Fibroblast of upper back skin (primary cell): ENCODE measurements around the gene CEP112.
A peak's percentile ranks its signal among the peaks of the same experiment; 100 is the strongest.
"Not testable (repeated sequence)": the region's sequence is repeated elsewhere in the genome, so short reads cannot be mapped to it uniquely, and the experiment has no call there.

Experiments used
- DNase-seq: peaks from one replicate; pipeline ENCODE4 v3.0.0-alpha.2; 2013

Gene CEP112

DNA sequence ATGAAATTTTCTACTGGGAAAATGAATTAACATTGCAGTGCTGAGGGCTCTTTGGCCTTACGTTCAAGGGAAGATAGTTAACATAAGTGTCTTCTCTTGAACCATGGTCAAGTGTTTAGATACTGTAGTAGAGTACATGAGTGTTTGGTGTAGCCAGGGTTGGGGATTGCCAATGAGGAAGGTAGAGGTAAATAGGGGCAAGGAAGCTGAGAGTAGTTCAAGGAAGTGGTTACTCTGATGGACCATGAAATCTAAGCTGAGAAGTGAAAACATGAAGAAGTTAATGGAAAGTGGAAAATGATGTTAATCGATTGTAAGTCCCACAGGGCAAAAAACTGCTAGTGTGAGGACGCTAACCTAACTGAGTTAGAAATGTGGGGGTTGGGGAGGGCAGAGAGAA is 380.9 kb downstream of the CEP112 start:
- DNase-seq, result no peak

DNA sequence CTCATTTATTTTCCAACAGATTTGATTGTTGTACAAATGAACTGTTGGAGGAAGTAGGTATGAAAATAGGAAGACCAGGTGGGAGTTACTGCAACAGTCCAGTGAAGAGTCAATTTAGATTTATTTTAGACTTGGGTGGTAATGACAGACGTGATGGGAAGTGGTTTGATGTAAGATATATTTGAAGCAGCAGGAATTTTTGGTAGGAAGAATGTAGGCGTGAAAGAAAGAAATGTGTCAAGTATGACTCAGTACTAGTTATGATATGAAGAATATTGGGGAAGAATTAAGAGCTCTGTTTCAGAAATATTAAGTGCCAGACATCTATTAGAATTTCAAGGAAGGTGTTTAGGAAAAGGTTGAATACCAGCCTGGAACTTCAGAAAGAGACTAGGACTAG is 382.6 kb downstream of the CEP112 start:
- DNase-seq, result no peak

DNA sequence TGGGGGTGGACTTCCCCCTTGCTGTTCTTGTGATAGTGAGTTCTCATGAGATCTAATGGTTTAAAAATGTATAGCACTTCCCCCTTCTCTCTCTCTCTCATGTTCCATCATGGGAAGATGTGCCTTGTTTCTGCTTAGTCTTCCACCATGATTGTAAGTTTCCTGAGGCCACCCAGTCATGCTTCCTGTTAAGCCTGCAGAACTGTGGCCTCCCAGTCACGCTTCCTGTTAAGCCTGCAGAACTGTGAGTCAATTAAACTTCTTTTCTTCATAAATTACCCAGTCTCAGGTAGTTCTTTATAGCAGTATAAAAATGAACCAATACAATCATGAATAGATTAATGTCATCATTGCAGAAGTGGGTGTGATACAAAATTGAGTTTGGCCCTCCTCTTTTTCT is 383.4 kb downstream of the CEP112 start:
- DNase-seq, result not testable (repeated sequence)

DNA sequence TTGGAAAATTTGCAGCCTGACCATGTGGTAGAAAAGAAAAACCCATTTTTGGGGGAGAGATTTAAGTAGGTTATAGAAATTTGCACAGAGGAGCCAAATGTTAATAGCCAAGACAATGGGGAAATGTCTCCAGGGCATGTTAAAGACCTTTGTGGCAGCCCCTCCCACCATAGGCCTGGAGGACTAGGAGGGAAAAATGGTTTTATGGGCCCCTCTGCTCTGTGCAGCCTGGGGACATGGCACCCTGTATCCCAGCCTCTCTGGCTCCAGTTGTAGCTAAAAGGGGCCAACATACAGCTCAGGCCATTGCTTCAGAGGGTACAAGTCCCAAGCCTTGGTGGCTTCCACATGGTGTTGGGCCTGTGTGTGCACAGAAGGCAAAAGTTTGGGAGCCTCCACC is 384.6 kb downstream of the CEP112 start:
- DNase-seq, result no peak

DNA sequence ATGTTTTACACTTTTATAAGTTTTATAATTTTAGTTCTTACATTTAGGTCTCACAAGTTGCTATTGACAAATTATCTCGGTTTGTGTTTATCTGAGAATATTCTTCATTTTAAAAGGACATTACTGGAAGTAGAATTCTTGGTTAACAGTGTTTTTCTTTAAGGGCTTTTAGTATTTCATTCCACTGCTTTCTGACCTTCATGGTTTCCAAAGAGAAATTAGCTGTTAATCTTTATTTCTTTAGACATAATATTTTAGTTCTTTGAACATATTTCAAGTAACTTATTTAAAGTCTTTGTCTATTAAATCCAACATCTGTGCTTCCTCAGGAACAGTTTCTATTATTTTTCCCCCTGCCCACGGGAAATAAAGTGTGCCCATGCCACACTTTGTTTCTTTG is 390.4 kb downstream of the CEP112 start:
- no peak for DNase-seq

DNA sequence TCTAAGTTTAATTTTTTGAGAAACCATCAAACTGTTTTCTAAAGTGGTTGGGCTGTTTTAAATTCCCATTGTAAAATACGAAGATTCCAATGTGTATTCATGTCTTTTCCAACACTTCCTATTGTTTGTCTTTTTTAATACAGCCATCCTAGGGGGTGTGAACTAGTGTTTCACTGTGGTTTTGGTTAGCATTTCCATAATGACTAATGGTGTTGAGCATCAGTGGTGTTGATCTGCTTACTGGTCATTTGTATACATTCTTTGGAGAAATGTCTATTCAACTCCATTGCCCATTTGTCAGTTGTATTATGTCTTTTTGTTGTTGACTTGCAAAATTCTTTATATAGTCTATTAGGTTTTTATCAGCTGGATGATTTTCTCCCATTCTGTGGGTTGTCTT is 391.3 kb downstream of the CEP112 start:
- no peak for DNase-seq

DNA sequence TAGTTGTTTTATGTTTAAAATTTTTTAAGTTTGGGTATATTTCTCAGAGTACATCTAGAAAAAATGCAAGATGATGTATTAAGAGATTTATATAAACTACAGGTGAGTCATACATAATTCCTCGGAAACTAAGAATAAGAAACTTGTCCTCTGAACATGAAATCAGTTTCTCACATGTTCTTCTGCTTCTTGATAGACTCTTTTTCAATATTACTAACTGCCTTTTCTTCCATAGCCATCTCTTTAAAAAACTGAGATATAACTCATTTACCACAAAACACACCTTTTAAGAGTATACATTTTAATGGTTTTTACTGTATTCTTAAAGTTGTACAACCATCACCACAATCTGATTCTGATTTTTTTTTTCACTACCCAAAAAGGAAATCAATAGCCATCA is 392.1 kb downstream of the CEP112 start:
- DNase-seq, result no peak

DNA sequence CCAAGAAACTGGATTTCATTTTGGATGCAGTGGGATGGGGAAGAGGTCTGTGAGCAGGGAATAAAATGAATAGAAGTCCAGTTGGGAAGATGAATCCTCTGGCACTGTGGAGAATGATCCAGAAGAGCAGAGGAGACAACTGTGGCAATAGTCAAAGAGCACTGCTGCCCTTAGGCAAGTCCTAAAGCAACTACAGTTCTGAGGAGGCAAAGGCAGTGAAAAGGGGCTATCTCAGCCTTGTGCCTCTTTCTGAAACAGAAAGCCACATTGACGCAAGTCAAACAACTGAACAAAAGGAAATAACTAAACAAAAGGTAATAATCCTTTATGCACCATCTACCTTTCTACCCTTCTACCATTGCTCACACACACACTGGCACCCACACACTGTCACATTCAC is 392.5 kb downstream of the CEP112 start:
- no peak for DNase-seq

DNA sequence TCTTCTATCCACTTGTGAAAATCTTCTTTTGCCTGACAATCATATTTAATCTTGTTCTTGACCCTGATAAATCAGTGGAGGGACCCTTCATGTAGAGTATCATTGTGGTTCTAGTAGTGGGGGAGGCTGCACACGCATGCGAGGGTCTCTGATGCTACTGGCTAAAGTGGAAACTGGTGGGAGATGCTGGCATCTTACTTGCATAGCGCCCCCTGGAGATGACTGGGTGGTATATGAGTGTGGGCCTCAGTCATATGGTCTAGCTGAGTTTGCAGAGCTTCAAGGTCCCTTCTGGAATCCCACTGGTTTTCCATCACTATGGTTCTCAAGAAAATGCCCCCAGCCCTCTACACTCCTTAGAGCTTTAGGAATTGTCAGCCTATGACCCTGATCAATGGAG is 394.1 kb downstream of the CEP112 start:
- DNase-seq, result no peak

DNA sequence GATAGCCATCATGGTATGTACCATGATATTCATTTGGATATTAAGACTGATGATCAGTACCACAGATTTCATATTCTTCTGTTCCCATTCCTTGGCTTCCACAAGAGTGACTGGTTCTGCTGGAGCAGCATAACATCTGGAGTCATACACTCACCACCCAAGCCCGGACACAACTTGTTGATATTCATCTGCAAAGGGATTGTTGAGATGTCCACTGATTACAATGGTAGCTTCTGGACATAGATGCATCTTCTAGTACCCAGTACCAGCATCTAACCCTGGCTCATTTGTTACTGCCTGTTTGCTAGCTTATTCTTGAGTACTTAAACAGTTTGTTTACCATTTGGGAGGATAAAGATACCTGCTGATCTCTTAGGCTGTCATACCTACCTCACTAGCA is 394.8 kb downstream of the CEP112 start:
- DNase-seq, result no peak

DNA sequence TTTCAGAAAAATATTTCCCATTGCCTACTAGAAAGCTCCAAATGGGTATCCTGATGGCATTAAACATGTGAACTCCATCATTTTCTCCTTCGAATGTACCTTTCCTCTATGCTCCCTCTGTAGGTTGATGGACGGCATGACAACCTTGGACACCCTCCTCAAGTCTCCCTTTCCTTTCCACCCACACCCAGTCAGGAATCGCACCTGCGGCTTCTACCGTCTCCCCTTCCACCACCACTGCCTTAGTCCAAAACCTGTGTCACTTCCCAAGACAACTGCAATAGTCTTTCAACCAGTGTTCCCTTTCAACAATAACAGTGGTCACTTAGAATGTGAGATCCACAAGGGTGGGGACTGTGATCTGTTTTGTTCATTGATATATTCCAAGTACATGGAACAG is 397.4 kb downstream of the CEP112 start:
- DNase-seq, result peak; percentile 39

DNA sequence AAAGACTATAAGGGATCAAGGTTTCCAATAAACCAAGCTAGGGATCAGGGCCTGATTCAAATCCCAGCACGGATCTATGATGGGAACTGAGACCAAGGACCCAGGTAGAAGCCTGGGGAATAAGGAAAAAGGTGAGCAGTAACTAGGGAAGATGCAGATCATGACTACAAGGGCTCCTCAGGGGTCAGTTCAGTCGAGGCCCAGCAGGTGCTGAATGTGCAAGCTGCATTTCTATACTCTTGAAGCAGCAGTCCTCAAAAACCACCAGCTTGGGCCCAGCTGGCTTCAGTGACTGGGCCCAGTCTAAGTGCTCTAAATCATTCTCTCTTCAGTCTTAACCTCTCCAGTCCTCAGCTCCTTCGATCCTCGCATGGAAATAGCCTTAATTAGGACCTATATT is 401.7 kb downstream of the CEP112 start:
- DNase-seq, result no peak

DNA sequence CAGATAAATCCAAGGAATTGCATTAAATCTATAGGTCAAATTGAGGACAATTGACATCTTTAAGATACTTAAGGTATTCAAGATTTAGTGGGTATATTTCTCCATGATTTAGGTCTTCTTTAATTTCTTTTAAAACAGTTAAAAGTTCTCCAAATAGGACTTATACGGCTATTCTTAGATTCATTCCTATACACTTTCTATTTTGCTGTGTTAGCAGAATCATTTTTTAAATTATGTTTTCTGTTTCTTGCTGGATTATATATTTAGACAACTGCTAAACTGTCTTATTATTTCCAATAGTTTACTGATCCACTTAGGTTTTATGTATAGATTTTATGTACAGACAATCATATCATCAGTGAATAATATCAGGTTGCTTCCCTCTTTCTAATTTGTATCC is 404.4 kb downstream of the CEP112 start:
- no peak for DNase-seq

DNA sequence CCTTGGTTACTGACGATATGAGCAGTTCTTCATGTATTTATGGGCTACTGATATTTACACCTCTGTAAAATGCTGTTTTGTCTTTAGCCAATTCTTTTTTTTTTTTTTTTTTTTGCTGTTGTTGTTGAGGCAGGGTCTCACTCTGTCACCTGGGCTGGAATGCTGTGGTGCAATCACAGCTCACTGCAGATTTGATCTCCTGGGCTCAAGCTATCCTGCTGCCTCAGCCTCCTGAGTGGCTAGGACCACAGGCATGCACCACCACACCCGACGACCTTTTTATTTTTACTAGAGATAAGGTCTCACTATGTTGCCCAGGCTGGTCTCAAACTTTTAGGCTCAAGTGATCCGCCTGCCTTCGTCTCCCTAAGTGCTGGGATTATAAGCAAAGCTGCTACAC is 405.5 kb downstream of the CEP112 start:
- DNase-seq, result no peak

DNA sequence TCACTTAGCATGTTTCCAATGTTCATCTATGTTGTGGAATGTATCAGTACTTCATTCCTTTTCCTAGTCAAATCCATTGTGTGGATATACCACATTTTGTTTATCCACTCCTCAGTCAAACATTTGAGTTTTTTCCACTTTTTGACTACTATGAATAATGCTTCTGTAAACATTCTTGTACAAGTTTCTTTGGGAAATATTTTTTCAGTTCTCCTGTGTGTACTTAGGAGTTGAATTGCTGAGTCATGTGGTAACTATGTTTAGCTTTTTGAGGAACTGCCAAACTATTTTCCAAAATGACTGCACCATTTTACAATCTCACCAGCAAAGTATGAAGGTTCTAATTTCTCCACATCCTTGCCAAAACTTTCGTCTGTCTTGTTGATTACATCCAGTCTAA is 406.8 kb downstream of the CEP112 start:
- peak; percentile 98 for DNase-seq

DNA sequence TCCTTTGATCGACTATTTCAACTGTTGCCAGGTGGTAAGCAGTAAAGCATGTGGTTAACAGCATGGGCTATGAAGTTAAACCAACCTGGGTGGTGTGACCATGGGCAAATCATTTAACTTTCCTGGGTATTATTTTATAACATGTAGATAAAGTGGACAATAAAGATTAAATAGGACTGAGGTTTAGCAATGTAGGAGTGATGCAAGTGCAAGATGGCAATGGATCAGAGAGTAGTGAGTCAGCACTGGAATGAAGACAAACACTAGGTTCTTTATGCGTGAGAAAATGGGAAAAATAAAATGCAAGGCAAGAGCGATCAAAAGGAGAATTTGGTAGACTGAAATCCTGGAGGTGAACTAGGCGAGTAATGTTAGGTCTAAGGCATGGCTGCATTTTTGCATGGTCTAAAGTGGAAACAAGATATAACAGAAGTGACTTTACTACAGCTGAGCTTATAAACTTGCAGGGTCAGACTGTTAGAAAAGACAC is 408.0 kb downstream of the CEP112 start:
- DNase-seq, result peak; percentile 91

DNA sequence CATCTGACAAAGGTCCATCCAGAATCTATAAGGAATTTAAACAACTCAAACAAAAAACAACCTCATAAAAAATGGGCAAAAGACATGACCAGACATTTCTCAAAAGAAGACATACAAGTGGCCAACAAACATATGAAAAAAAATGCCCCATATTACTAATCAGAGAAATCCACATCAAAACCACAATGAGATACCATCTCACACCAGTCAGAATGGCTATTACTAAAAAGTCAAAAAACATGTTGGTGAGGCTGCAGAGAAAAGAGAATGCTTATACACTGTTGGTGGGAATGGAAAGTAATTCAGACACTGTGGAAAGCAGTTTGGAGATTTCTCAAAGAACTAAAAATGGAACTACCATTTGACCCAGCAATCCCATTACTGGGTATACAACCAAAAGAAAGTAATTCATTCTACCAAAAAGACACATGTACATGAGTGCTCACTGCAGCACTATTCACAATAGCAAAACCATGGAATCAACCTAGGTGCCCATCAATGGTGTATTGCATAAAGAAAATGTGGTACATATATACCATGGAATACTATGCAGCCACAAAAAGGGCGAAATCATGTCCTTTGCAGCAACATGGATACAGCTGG is 409.7 kb downstream of the CEP112 start:
- DNase-seq, result not testable (repeated sequence)

DNA sequence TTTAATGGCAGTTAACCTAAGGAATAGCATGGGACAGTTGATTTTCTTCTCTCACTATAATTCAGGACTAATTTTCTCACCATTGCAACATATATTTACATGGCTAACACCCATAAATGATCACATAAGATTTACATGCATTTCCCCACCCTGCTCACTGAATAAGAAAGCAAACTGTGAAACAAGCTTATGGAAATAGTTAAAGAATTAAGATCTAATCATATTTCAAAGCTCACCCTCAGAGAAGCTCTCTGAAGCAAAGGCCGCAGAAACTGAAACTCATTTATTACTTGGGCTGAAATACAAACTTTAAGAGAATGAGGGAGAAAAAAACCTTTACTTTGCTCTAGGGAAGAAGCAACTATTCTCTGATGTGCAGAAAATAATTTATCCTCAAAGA is 411.8 kb downstream of the CEP112 start:
- no peak for DNase-seq

DNA sequence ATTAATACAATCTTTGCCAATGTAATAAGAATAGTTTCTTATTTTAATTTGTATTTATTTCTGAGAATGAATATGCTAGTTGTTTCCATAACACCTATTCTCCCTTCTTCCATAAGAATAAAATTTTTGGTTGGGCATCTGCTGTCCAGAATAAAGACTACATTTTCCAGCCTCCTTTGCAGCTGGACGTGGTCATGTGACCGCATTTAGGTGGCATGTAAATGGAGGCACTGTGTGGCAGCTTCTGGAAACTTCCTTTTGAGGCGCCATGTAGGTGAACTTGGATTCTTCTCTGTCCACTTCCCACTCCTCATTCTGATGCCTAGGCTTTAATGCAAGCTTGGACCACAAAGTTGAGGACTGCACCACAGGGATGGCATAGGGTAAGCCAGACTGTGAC is 415.0 kb downstream of the CEP112 start:
- no peak for DNase-seq

DNA sequence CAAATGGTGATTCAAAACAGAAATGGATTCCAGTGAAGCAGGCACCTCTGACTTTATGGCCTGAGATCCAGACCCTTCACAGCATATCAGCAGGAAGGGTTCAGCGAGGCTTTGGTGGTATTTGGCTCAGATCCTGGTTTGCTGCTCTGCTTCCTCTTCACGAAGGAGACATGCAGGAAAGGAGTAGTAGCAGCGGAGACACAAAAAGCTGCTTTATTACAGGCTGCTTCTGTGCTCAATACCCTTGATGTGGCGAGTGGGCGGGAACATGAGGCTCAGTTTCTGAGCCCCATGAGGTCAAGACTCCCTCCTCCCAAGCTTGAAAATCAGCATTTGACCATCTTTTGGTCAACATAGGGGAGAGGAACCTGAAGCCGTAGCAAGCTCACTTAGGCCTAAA is 417.1 kb downstream of the CEP112 start:
- DNase-seq, result peak; percentile 31

DNA sequence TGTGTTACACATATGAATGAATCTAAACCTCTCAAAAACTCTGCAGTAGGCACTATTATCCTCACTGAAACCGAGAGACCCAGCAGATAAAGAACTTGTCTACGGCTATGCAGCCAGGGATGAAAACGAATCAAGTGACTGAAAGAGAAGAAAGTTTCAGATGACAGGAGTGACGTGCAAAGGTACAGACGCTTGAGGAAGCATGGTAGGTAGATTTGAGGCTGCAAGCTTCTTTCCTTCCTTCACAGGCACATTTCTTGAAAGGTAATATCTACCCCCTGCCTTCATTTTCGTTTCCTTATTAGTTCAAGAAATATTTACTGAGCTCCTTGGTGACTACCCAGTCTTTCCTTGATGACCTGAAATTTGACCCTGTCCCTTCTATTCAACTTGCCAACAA is 418.9 kb downstream of the CEP112 start:
- DNase-seq, result no peak

DNA sequence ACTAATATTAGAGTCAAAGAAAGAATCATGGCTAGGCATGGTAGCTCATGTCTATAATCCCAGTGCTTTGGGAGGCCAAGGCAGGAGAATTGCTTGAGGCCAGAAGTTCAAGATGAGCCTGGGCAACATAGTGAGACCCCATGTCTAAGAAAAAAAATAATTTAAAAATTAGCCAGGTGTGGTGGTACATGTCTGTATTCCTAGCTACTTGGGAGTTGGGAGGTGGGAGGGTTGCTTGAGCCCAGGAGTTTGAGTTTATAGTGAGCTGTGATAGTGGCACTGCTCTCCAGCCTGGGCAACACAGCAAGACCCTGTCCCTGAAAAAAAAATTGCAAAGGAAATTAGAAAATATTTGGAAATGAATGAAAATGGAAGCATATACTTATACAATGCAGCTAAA is 420.2 kb downstream of the CEP112 start:
- DNase-seq, result no peak

DNA sequence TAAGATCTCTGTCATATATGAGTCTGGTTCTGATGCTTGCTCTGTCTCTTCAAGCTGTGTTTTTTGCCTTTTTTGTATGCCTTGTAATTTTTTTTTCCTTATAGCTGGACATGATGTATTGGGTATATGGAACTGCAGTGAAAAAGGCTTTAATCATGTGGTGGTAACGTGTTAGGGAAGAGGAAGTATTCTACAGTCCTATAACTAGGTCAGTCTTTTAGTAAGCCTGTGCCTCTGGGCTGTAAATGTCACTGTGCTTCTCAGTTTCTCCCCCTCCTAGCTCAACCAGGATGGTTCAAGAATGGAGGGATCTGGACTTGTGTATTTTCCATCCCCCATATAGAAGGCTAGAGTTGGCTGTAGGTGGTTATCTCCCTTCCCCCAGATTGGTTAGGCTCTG is 428.1 kb downstream of the CEP112 start:
- no peak for DNase-seq

DNA sequence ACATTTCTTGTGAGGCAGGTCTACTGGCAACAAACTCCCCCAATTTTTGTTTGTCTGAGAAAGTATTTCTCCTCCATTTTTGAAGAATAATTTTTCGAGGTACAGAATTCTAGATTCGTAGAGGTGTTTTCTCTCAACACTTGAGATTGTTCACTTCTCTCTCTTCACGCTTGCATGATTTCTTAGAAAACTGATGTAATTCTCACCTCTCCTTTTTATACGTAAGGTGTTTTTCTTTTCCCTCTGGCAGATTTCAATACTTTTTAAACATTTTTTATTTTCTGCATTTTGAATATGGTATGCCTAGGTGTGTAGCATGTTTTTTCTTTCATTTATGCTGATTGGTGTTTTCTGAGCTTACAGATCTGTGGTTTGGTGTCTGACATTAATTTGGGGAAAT is 429.0 kb downstream of the CEP112 start:
- DNase-seq, result no peak

DNA sequence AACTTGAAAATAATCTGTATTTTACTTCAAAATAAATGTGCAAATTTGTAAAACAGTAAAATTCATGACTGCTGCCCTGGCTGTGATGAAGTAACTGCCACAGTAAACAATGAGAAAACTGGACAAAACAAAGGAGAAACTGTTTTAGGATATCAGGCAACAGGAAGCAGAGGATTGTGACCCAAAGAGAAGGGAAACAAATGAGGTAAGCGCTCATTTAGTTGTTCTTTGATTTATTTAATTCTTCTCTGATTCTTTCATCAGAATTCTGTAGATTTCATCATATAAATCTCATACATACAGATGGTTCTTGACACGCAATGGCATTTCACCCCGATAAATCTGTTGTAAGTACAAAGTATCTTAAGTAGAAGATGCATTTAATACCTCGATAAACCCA is 432.4 kb downstream of the CEP112 start:
- DNase-seq, result no peak

DNA sequence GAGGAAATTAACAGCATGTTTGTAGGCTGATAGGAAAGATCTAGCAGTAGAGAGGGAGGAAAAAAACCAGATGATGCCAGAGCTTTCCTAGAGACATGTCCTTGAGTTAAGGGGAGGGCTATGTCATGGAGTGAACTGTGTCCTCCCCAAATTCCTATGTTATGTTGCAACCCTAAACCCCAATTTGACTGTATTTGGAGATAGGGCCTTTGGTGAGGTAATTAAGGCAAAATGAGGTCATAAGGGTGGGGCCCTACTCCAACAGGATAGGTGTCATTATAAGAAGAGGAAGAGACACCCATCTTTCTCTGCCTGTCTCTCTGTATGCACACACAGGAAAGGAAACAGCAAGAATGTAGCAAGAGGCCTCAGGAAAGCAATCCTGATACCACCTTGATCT is 435.2 kb downstream of the CEP112 start:
- no peak for DNase-seq
